Measurements from ENCODE around the gene PLA2G4C. TPM values are rescaled to one million over a fixed set of nuclear protein-coding genes. Genes with fewer than 3 reads are reported as not detected.

Gene PLA2G4C
- 1 to 10 TPM; 1.7 to 2.6 TPM for total RNA-seq
- polyA plus RNA-seq = not detected

GRCh38 chr19:48110350-48110966, at the start of gene PLA2G4C:
Gene PLA2G4C (minus strand): TSS chr19:48110817. CDS start chr19:48106529, 4,288 bp downstream.
- peaks cover 2 to 15% (median 13%) of the 10 kb centered on the region in 3 donors for H3K4me1 Mint-ChIP-seq

GRCh38 chr19:48158210-48158790, 47.7 kb upstream of the PLA2G4C start:
- H3K4me1 ChIP-seq (ENCODE audit: insufficient read depth, low read length) = no peaks in the 10 kb centered on the region
- H3K9me3 ChIP-seq (ENCODE audit: low read length) = no peaks in the 10 kb centered on the region
- ChIA-PET CTCF (no interaction called here), POLR2A (no interaction called here)
- Mint-ChIP-seq H3K4me3 (no peak overlapping the region), H3K4me1 (peaks cover 0 to 4% (median 0%) of the 10 kb centered on the region in 3 donors), H3K36me3 (peaks cover 8 to 77% (median 26%) of the 10 kb centered on the region in 3 donors), H3K9me3 (no peaks in the 10 kb centered on the region), H3K27ac (peak overlapping the region in 3 of 8 donors; percentile 17 to 68 (median 58)), H3K27me3 (no peaks in the 10 kb centered on the region)
- no peak overlapping the region for H3K4me3 ChIP-seq (ENCODE audit: low read length)
- H3K36me3 ChIP-seq (ENCODE audit: insufficient read depth, low read length) = peaks cover 11% of the 10 kb centered on the region
- no peaks in the 10 kb centered on the region for H3K27me3 ChIP-seq (ENCODE audit: insufficient read depth, low read length, poor library complexity, severe bottlenecking)
- no peak for DNase-seq
- no peak overlapping the region for H3K27ac ChIP-seq (ENCODE audit: low read depth, low read length)

More at GRCh38 chr19:48110350-48110966, at the start of gene PLA2G4C:
- Mint-ChIP-seq H3K36me3 (peaks cover 0 to 11% (median 0%) of the 10 kb centered on the region in 3 donors), H3K27me3 (peaks cover 0 to 4% of the 10 kb centered on the region in 2 donors), H3K9me3 (no peaks in the 10 kb centered on the region), H3K27ac (peak within 1 kb of the TSS; percentile 21 to 90 (median 77)), H3K4me3 (peak within 1 kb of the TSS; percentile 74 to 87 (median 81))
- Histone ChIP-seq H3K27me3 (ENCODE audit: insufficient read depth, low read length, poor library complexity, severe bottlenecking) (no peaks in the 10 kb centered on the region), H3K27ac (ENCODE audit: low read depth, low read length) (peak within 1 kb of the TSS; percentile 25), H3K4me3 (ENCODE audit: low read length) (peak within 1 kb of the TSS; percentile 67), H3K36me3 (ENCODE audit: insufficient read depth, low read length) (no peaks in the 10 kb centered on the region), H3K4me1 (ENCODE audit: insufficient read depth, low read length) (peaks cover 6% of the 10 kb centered on the region), H3K9me3 (ENCODE audit: low read length) (no peaks in the 10 kb centered on the region)
- DNase-seq = peak; percentile 73 to 85 (median 74)
- CTCF ChIA-PET = interaction anchor here (0.7 to 2.9 kb wide), 6 partner anchors 8 to 379 kb away, joined by 3 to 16 read pairs (median 4); no protein-coding TSS in a partner anchor
- POLR2A ChIA-PET = interaction anchor here (0.6 kb wide), 1 partner anchor 555 kb away, joined by 3 read pairs; no protein-coding TSS in a partner anchor

GRCh38 chr19:48154003-48154402, 43.4 kb upstream of the PLA2G4C start:
- no peaks in the 10 kb centered on the region for H3K9me3 Mint-ChIP-seq
- H3K27ac ChIP-seq (ENCODE audit: low read depth, low read length) = no peak overlapping the region
- H3K4me1 ChIP-seq (ENCODE audit: insufficient read depth, low read length) = no peaks in the 10 kb centered on the region
- ChIA-PET CTCF (interaction anchor here (1.0 to 1.6 kb wide), 3 partner anchors 16 to 190 kb away, joined by 3 to 6 read pairs (median 5); partner anchors contain the start of genes LIG1, PLA2G4C and ZSWIM9), POLR2A (no interaction called here)
- peaks cover 2 to 4% (median 3%) of the 10 kb centered on the region in 3 donors for H3K4me1 Mint-ChIP-seq
- H3K27me3 Mint-ChIP-seq = no peaks in the 10 kb centered on the region
- no peaks in the 10 kb centered on the region for H3K9me3 ChIP-seq (ENCODE audit: low read length)
- H3K27me3 ChIP-seq (ENCODE audit: insufficient read depth, low read length, poor library complexity, severe bottlenecking) = no peaks in the 10 kb centered on the region
- H3K4me3 Mint-ChIP-seq = no peak overlapping the region
- peak overlapping the region in 4 of 8 donors; percentile 45 to 96 (median 52) for H3K27ac Mint-ChIP-seq
- peaks cover 4 to 74% (median 18%) of the 10 kb centered on the region in 3 donors for H3K36me3 Mint-ChIP-seq
- DNase-seq = no peak
- no peak overlapping the region for H3K4me3 ChIP-seq (ENCODE audit: low read length)
- peaks cover under 1% of the 10 kb centered on the region for H3K36me3 ChIP-seq (ENCODE audit: insufficient read depth, low read length)

GRCh38 chr19:48152551-48152950, 41.9 kb upstream of the PLA2G4C start:
- H3K27ac ChIP-seq (ENCODE audit: low read depth, low read length) = no peak overlapping the region
- CTCF ChIA-PET = interaction anchor here (0.6 to 1.7 kb wide), 11 partner anchors 12 to 187 kb away, joined by 3 to 7 read pairs (median 3); partner anchors contain the start of gene PLA2G4C
- H3K4me3 ChIP-seq (ENCODE audit: low read length) = no peak overlapping the region
- no peaks in the 10 kb centered on the region for H3K9me3 Mint-ChIP-seq
- H3K27ac Mint-ChIP-seq = peak overlapping the region in 1 of 8 donors; percentile 4
- no peaks in the 10 kb centered on the region for H3K27me3 ChIP-seq (ENCODE audit: insufficient read depth, low read length, poor library complexity, severe bottlenecking)
- H3K27me3 Mint-ChIP-seq = no peaks in the 10 kb centered on the region
- POLR2A ChIA-PET = no interaction called here
- no peaks in the 10 kb centered on the region for H3K4me1 ChIP-seq (ENCODE audit: insufficient read depth, low read length)
- H3K36me3 Mint-ChIP-seq = peaks cover 4 to 75% (median 13%) of the 10 kb centered on the region in 3 donors
- H3K4me1 Mint-ChIP-seq = peaks cover 2 to 4% (median 3%) of the 10 kb centered on the region in 3 donors
- peaks cover 6% of the 10 kb centered on the region for H3K36me3 ChIP-seq (ENCODE audit: insufficient read depth, low read length)
- DNase-seq = peak; percentile 21 to 72 (median 54)
- H3K9me3 ChIP-seq (ENCODE audit: low read length) = no peaks in the 10 kb centered on the region
- no peak overlapping the region for H3K4me3 Mint-ChIP-seq

- POLR2A ChIA-PET = no interaction called here
- no peaks in the 10 kb centered on the region for H3K27me3 Mint-ChIP-seq
- peaks cover 0 to 77% (median 7%) of the 10 kb centered on the region in 3 donors for H3K36me3 Mint-ChIP-seq
- CTCF ChIA-PET = interaction anchor here (1.5 kb wide), 1 partner anchor 41 kb away, joined by 3 read pairs; no protein-coding TSS in a partner anchor
- Histone ChIP-seq H3K9me3 (ENCODE audit: low read length) (no peaks in the 10 kb centered on the region), H3K4me3 (ENCODE audit: low read length) (no peak overlapping the region), H3K27me3 (ENCODE audit: insufficient read depth, low read length, poor library complexity, severe bottlenecking) (no peaks in the 10 kb centered on the region), H3K36me3 (ENCODE audit: insufficient read depth, low read length) (peaks cover 6% of the 10 kb centered on the region), H3K4me1 (ENCODE audit: insufficient read depth, low read length) (no peaks in the 10 kb centered on the region), H3K27ac (ENCODE audit: low read depth, low read length) (no peak overlapping the region)
- H3K4me1 Mint-ChIP-seq = peaks cover 2 to 3% (median 3%) of the 10 kb centered on the region in 3 donors
- H3K9me3 Mint-ChIP-seq = no peaks in the 10 kb centered on the region
- no peak overlapping the region for H3K4me3 Mint-ChIP-seq
- DNase-seq = no peak
- peak overlapping the region in 1 of 8 donors; percentile 87 for H3K27ac Mint-ChIP-seq
Observed at GRCh38 chr19:48149430-48149829, 38.8 kb upstream of the PLA2G4C start.

- Mint-ChIP-seq H3K4me3 (no peak overlapping the region), H3K36me3 (peaks cover 4 to 78% (median 13%) of the 10 kb centered on the region in 3 donors), H3K27me3 (no peaks in the 10 kb centered on the region), H3K4me1 (peaks cover 0 to 3% (median 2%) of the 10 kb centered on the region in 3 donors), H3K9me3 (no peaks in the 10 kb centered on the region), H3K27ac (no peak overlapping the region)
- H3K27me3 ChIP-seq (ENCODE audit: insufficient read depth, low read length, poor library complexity, severe bottlenecking) = no peaks in the 10 kb centered on the region
- H3K9me3 ChIP-seq (ENCODE audit: low read length) = no peaks in the 10 kb centered on the region
- H3K36me3 ChIP-seq (ENCODE audit: insufficient read depth, low read length) = peaks cover 6% of the 10 kb centered on the region
- H3K4me1 ChIP-seq (ENCODE audit: insufficient read depth, low read length) = no peaks in the 10 kb centered on the region
- H3K4me3 ChIP-seq (ENCODE audit: low read length) = no peak overlapping the region
- no peak overlapping the region for H3K27ac ChIP-seq (ENCODE audit: low read depth, low read length)
- CTCF ChIA-PET = no interaction called here
- no peak for DNase-seq
- POLR2A ChIA-PET = no interaction called here
Observed at GRCh38 chr19:48148576-48148975, 38.0 kb upstream of the PLA2G4C start.

GRCh38 chr19:48147597-48148175, 37.1 kb upstream of the PLA2G4C start:
- H3K36me3 ChIP-seq (ENCODE audit: insufficient read depth, low read length) = peaks cover 6% of the 10 kb centered on the region

More at GRCh38 chr19:48147597-48148175, 37.1 kb upstream of the PLA2G4C start:
- CTCF ChIA-PET = no interaction called here
- POLR2A ChIA-PET = no interaction called here
- Histone ChIP-seq H3K4me3 (ENCODE audit: low read length) (no peak overlapping the region), H3K27ac (ENCODE audit: low read depth, low read length) (no peak overlapping the region), H3K4me1 (ENCODE audit: insufficient read depth, low read length) (no peaks in the 10 kb centered on the region), H3K27me3 (ENCODE audit: insufficient read depth, low read length, poor library complexity, severe bottlenecking) (no peaks in the 10 kb centered on the region), H3K9me3 (ENCODE audit: low read length) (no peaks in the 10 kb centered on the region)
- Mint-ChIP-seq H3K4me1 (peaks cover 0 to 3% (median 2%) of the 10 kb centered on the region in 3 donors), H3K9me3 (no peaks in the 10 kb centered on the region), H3K27me3 (no peaks in the 10 kb centered on the region), H3K4me3 (no peak overlapping the region), H3K36me3 (peaks cover 5 to 85% (median 18%) of the 10 kb centered on the region in 3 donors), H3K27ac (peak overlapping the region in 1 of 8 donors; percentile 3)
- no peak for DNase-seq
